T-helper 1 cell treated with Interleukin-12 subunit alpha and Interleukin-12 subunit beta and Interleukin-4 antibody, amounts not matched to agents 30 ng/mL and 1 ng/mL, for 36 hours (primary cell): ENCODE measurements around the gene RAB17. TPM values are rescaled to one million over a fixed set of nuclear protein-coding genes. Genes with fewer than 3 reads are reported as not detected.

Experiments
- intact Hi-C: fragments of 100-400 bp; cut with micrococcal nuclease; formaldehyde crosslinking; loops from one replicate; pipeline ENCODE4 v1.15.1; 2024
- total RNA-seq: library from RNA; stranded (reverse); gene quantifications from 2 replicates; pipeline ENCODE4 v1.2.3, GENCODE V29; 2022

Gene RAB17
- total RNA-seq, 1 donor from 2014 or later, result not detected

DNA sequence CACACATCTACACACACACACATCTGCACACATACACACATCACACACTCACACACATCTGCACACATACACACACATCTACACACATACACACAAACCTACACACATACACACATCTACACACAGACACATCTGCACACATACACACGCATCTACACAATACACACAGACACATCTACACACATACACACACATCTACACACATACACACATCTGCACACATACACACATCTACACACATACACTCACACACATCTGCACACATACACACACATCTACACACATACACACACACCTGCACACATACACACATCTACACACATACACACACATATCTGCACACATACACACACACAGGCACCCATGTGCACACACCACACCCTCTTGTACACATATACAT, 24.6 kb downstream of the RAB17 start:
- intact Hi-C loops, result no loop called here

DNA sequence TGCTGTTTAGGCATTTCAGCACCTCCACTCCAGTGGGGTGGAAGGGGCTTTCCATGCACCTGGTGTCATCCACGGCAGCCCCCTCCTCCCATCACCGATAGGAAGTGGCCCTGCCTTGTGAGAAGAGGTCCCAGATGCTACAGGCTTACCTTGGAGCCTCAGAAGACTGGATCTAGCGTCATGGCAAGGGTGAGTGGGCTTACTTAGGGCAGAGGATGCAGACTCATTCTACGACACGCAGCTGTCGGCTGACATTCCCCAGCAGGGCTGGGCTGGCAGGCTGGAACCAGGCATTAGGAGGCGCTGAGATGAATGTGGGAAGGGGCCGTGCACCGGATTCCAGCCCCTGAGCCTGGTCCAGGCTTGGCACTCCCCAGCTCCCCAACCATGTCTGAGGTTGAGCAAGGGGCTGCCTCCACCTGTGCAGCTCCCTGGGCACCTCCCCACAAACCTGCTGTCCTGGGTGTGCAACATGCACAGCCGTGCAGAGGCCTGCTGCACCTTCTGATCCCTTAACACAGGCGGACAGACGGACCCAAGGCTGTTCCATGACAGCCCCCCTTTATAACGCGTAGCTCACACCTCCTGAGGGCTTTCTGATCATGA, 25.9 kb downstream of the RAB17 start:
- intact Hi-C loops, result no loop called here

DNA sequence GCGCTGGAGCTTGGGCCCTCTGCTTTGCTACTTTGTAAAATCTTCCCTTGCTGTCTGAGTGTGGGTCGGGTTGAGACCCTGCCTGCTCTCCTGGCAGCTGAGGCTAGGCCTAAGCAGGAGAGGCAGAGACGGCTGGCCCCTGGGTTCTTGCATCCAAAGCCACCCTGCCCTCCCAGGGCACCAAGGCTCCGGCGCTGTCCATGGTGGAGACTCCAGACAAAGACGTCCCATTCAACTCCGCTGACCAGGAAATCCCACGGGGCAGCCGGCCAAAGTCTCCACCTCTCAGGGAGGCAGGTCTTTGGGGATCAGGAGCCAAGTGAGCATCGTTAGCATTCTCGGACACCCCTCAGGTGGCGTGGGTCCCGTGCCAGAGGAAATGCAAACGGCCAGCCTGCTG, 26.7 kb downstream of the RAB17 start:
- intact Hi-C loops, result no loop called here

DNA sequence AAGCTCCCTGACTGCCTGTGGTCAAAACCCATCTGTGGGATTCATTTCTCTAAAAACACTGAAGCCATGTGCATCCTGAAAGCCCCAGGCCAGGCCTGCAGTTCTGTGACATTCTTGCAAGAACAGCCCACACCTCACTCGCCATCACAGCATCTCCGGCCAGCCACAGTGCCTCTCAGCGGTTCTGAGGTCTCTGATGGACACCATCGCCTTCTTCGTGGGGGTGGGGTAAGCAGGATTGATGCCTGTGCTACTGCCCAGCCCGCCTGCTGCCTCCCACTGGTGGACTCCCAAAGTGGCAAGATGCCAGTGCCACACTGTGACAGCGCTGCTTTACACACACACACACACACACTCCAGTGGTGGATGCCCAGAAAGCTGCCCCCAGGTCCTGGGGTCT, 29.3 kb downstream of the RAB17 start:
- intact Hi-C loops, result no loop called here

- intact Hi-C loops, result no loop called here
Observed at GRCh38 chr2:237558961-237559641, 31.4 kb downstream of the RAB17 start.

DNA sequence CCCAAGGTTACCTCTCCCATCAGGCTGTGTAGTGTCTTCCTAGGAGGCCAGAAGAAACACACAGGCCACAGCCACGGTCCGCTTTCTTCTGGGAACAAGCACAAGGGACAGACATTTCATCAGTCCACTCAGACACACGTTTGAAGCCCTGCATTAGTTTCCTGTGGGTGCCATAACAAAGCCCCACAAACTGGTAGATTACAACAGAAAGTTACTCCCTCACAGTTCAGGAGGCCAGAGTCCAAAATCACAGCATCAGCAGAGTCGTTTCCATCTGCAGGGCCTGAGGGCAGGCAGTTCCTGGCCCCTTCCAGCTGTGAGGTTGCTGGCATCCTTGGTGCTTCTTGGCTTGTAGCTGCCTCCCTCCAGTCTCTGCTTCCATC, 32.9 kb downstream of the RAB17 start:
- intact Hi-C loops, result no loop called here

GRCh38 chr2:237556773-237557632, 33.5 kb downstream of the RAB17 start:
- intact Hi-C loops, result no loop called here

- intact Hi-C loops, result no loop called here
Observed at GRCh38 chr2:237555560-237555959, 35.0 kb downstream of the RAB17 start.

- intact Hi-C loops, result no loop called here
Observed at GRCh38 chr2:237553948-237554347, 36.6 kb downstream of the RAB17 start.

DNA sequence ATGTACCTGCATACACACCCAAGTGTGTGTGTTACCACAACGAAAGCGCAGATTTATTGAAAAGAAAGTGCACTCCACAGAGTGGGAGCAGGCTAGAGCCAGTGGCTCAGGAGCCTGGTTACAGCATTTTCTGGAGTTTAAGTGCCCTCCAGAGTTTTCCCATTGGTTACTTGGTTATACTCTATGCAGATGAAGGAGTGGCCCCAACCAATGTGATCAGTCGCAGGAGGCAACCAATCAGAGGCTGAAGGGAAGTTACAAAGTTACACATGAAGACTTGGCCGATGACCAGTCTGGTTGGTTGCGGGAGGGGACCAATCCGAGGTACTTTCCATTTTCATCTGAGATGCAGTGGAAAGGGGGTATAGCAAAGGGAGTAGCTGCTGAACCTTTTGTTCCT, 37.6 kb downstream of the RAB17 start:
- intact Hi-C loops, result no loop called here

GRCh38 chr2:237551071-237551574, 39.4 kb downstream of the RAB17 start:
- intact Hi-C loops, result no loop called here

DNA sequence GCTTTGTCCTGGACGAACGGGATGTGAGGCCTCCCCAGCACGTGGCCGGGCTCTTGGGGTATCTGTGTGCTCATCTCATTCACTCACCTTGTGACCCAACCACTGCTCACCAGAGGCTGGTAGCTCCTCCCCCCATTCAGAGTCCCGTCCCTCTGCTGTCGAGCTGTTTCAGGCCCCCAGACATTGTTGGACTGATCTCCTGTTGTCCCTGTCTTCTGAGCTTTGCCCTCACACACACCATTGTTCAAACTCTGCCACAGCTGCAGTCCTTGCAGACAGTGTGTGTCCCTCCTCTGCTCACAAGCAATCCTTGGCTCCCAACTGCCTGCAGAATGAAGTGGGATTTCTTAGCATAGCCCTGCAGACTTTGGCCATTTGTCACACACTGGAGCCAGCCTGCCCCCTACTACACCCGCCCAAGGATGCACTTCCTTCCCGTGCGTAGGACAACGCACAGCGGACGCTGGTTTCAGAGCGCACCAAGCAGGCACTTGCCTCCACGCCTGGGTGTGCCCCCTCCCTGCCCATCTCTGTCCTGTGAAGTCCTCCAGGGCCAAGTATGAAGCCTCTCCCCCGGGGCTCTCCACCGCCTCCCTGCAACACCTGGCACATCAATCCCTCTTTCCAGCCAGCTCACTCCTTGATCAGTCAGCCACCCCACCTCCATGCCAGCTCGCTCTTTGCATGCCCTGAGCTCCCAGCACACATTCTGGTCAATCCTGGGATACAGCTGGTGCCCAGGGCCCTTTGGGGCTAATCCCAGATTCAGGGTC, 40.7 kb downstream of the RAB17 start:
- intact Hi-C loops, result no loop called here

GRCh38 chr2:237549216-237549615, 41.3 kb downstream of the RAB17 start:
- intact Hi-C loops, result no loop called here

DNA sequence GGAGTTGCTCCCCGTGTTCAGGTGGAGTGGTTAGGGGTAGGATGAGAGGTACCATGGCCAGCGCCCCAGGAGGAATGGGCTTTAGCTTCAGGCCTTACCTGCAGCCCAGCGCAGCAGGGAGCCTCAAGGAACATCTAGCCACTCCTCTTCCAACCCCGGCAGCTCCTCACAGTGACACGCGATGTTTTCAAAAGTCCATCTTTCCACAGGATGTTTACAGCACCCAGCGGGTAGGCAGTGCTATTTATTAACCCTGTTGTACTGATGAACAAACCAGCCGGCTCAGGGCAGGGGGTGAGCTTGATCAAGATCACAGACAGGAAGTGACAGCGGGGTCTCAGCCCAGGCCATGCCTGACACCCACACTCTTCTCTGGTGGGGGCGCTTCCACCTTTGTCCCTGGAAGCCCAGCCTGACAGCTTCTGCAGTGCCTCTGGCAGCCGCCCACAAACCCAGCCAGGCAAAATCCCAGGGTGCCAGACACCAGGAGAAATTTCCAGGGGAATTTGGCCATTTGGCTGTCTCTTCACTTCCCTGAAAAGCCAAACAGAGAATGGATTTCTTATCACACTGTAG, 42.6 kb downstream of the RAB17 start:
- intact Hi-C loops, result no loop called here

- intact Hi-C loops, result no loop called here
Observed at GRCh38 chr2:237546876-237547395, 43.6 kb downstream of the RAB17 start.

DNA sequence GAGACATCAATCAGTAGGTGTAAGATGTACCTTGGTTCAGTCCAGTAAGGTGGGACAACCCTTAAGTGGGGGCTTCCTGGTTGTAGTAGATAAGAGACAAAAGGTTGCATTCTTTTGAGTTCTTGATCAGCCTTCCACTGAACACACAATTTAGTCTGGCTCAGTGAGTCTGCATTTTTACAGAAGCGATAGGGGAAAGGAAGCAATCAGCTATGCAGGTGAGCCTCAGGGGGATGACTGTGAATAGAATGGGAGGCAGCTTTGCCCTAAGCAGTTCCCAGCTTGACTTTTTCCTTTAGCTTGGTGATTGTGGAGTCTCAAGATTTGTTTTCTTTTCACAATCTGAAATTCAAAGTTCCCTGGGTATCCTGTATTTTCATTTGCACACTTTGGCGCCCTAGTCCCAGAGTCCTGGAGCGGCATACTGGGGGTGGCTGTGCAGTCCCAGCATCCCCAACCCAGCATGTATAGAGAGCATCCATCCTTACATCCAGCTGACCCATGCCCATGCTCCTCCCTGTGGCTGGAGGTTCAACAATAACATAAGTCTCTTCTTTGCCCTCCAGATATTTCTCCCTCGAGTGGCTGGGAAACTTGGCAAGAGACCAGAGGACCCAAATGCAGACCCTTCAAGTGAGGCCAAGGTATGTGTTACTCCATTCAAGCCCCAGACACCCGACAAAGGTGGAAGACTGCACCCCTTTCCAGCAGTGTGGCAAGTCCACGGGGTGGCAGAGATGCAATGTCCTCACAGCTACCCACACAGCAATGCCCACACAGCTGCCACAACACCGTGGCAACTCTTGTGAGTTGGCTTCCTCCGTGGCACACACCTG, 44.3 kb downstream of the RAB17 start:
- intact Hi-C loops, result no loop called here

- intact Hi-C loops, result no loop called here
Observed at GRCh38 chr2:237542001-237542704, 48.4 kb downstream of the RAB17 start.

GRCh38 chr2:237541243-237541642, 49.3 kb downstream of the RAB17 start:
- intact Hi-C loops, result no loop called here

GRCh38 chr2:237540823-237541222, 49.7 kb downstream of the RAB17 start:
- intact Hi-C loops, result no loop called here
